HL-60 (cell line): ENCODE data around the gene EMP1.

Experiments used
- REST ChIP-seq: IDR thresholded peaks from 2 replicates; pipeline ENCODE4 v1.6.1; 2012; ENCODE audit warnings: low read depth; ENCODE audit not compliant: insufficient replicate concordance
- TF ChIP-seq, protein P1 (sequence below): IDR thresholded peaks from one replicate; pipeline ENCODE4 v1.5.1; 2011; ENCODE audit warnings: low read length, control low read depth, inconsistent platforms; ENCODE audit not compliant: insufficient read depth

- TF ChIP-seq, protein P1, sequence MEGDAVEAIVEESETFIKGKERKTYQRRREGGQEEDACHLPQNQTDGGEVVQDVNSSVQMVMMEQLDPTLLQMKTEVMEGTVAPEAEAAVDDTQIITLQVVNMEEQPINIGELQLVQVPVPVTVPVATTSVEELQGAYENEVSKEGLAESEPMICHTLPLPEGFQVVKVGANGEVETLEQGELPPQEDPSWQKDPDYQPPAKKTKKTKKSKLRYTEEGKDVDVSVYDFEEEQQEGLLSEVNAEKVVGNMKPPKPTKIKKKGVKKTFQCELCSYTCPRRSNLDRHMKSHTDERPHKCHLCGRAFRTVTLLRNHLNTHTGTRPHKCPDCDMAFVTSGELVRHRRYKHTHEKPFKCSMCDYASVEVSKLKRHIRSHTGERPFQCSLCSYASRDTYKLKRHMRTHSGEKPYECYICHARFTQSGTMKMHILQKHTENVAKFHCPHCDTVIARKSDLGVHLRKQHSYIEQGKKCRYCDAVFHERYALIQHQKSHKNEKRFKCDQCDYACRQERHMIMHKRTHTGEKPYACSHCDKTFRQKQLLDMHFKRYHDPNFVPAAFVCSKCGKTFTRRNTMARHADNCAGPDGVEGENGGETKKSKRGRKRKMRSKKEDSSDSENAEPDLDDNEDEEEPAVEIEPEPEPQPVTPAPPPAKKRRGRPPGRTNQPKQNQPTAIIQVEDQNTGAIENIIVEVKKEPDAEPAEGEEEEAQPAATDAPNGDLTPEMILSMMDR: peak; percentile 16
- TF ChIP-seq REST: no peak
Measured at GRCh38 chr12:13161172-13161571, 35.4 kb upstream of the EMP1 start.
